IMR-90 (cell line): ENCODE results near the gene TRIM5. TPM values are rescaled to one million over a fixed set of nuclear protein-coding genes. Genes with fewer than 3 reads are reported as not detected.

Source experiments
- ATAC-seq: fragments of 200-7000 bp; cut with Tn5 transposase; 2 replicates; pipeline ENCODE4 v1.9.1; 2020; ENCODE audit warnings: low read depth, mild to moderate bottlenecking, moderate library complexity
- BruUV-seq: library from RNA; stranded (reverse); fragments of 400-500 nt; replicated peaks from 2 replicates; lab custom pipeline; 2021; lab: Mats Ljungman, UMichigan
- CTCF ChIA-PET: fragments of 300-600 bp; formaldehyde crosslinking; extraction: SDS; loops from one replicate; lab custom pipeline; 2021; ENCODE audit warnings: antibody characterized with exemption; lab: Yijun Ruan, JAX
- POLR2A ChIA-PET: fragments of 300-600 bp; sonication (Branson Sonifier 250); formaldehyde crosslinking; loops from one replicate; lab custom pipeline; 2022; ENCODE audit warnings: antibody characterized with exemption; ENCODE audit not compliant: unreplicated experiment; lab: Charles Lee
- DNase-seq: peaks from one replicate; pipeline ENCODE4 v3.0.0; 2013
- H2AFZ ChIP-seq: replicated peaks from 2 replicates; pipeline ENCODE3; 2013; ENCODE audit warnings: low read length, mild to moderate bottlenecking; ENCODE audit not compliant: poor library complexity
- H2AK5ac ChIP-seq: 2 replicates; pipeline ENCODE4 v1.6.1; 2013; ENCODE audit warnings: low read depth, low read length, inconsistent platforms
- H2AK9ac ChIP-seq: replicated peaks from 2 replicates; pipeline ENCODE3; 2013; ENCODE audit warnings: mild to moderate bottlenecking, low read depth, low read length, moderate library complexity; ENCODE audit not compliant: poor library complexity
- H2BK120ac ChIP-seq: 2 replicates; pipeline ENCODE4 v1.6.1; 2013; ENCODE audit warnings: low read depth, low read length, inconsistent platforms
- H2BK15ac ChIP-seq: 3 replicates; pipeline ENCODE4 v1.6.1; 2013; ENCODE audit warnings: low read depth, low read length, inconsistent platforms
- H2BK20ac ChIP-seq: 2 replicates; pipeline ENCODE4 v1.6.1; 2013; ENCODE audit warnings: low read depth, mild to moderate bottlenecking, inconsistent platforms, low read length, moderate library complexity
- H2BK5ac ChIP-seq: 2 replicates; pipeline ENCODE4 v1.6.1; 2013; ENCODE audit warnings: mild to moderate bottlenecking, low read depth, low read length, inconsistent platforms; ENCODE audit not compliant: poor library complexity, severe bottlenecking
- H3K14ac ChIP-seq: replicated peaks from 2 replicates; pipeline ENCODE4 v1.6.1; 2013; ENCODE audit warnings: low read depth, low read length, inconsistent platforms
- H3K18ac ChIP-seq: 2 replicates; pipeline ENCODE4 v1.6.1; 2013; ENCODE audit warnings: low read depth, low read length, control low read depth
- H3K23ac ChIP-seq: 2 replicates; pipeline ENCODE4 v1.6.1; 2013; ENCODE audit warnings: low read depth, low read length, inconsistent platforms
- H3K27ac ChIP-seq: 2 replicates; pipeline ENCODE4 v1.5.1; 2013; ENCODE audit warnings: mild to moderate bottlenecking, control low read depth, low read length; ENCODE audit not compliant: insufficient read depth
- H3K27me3 ChIP-seq: 2 replicates; pipeline ENCODE4 v1.6.1; 2013; ENCODE audit warnings: low read length; ENCODE audit not compliant: control insufficient read depth, insufficient read depth
- H3K36me3 ChIP-seq: 2 replicates; pipeline ENCODE4 v1.6.1; 2013; ENCODE audit warnings: low read length, mixed read lengths; ENCODE audit not compliant: control insufficient read depth, insufficient read depth
- H3K4ac ChIP-seq: 2 replicates; pipeline ENCODE4 v1.6.1; 2013; ENCODE audit warnings: low read depth, low read length, inconsistent platforms
- H3K4me1 ChIP-seq: 2 replicates; pipeline ENCODE4 v1.6.1; 2013; ENCODE audit warnings: low read length, mixed read lengths; ENCODE audit not compliant: control insufficient read depth, insufficient read depth
- H3K4me2 ChIP-seq: 2 replicates; pipeline ENCODE4 v1.6.1; 2013; ENCODE audit warnings: low read depth, mild to moderate bottlenecking, control low read depth, low read length, moderate library complexity
- H3K4me3 ChIP-seq: 2 replicates; pipeline ENCODE4 v1.5.1; 2013; ENCODE audit warnings: low read depth, mild to moderate bottlenecking, control low read depth, low read length, moderate library complexity; ENCODE audit not compliant: insufficient read depth
- H3K56ac ChIP-seq: 2 replicates; pipeline ENCODE4 v1.6.1; 2013; ENCODE audit warnings: low read length, inconsistent platforms; ENCODE audit not compliant: insufficient read depth; ENCODE audit errors: extremely low read depth
- H3K79me1 ChIP-seq, 2 experiments: 2 replicates each; pipeline ENCODE4 v1.6.1; 2013; ENCODE audit warnings: low read length in 2 of 2, inconsistent platforms in 1 of 2, low read depth in 1 of 2
- H3K9ac ChIP-seq: 2 replicates; pipeline ENCODE4 v1.6.1; 2013; ENCODE audit warnings: low read depth, low read length, control low read depth
- H3K9me1 ChIP-seq: 2 replicates; pipeline ENCODE4 v1.6.1; 2013; ENCODE audit warnings: low read length, inconsistent platforms; ENCODE audit not compliant: insufficient read depth
- H3K9me3 ChIP-seq: 2 replicates; pipeline ENCODE4 v1.6.1; 2013; ENCODE audit warnings: low read length; ENCODE audit not compliant: control insufficient read depth, insufficient read depth
- H4K20me1 ChIP-seq: 2 replicates; pipeline ENCODE4 v1.6.1; 2013; ENCODE audit warnings: low read length, inconsistent platforms; ENCODE audit not compliant: insufficient read depth
- H4K5ac ChIP-seq: 2 replicates; pipeline ENCODE4 v1.6.1; 2013; ENCODE audit warnings: mild to moderate bottlenecking, low read depth, low read length, control low read depth
- H4K8ac ChIP-seq, 2 experiments: 2 replicates each; pipeline ENCODE4 v1.6.1; 2013; ENCODE audit warnings: low read depth in 2 of 2, low read length in 2 of 2, control low read depth in 1 of 2, inconsistent platforms in 1 of 2
- H4K91ac ChIP-seq: 2 replicates; pipeline ENCODE4 v1.6.1; 2013; ENCODE audit warnings: low read depth, low read length, inconsistent platforms; ENCODE audit not compliant: insufficient read depth
- BHLHE40 ChIP-seq: fragments of 150-350 bp; IDR thresholded peaks from 2 replicates; pipeline ENCODE4 v1.6.1; 2016; ENCODE audit warnings: mild to moderate bottlenecking, low read depth, low read length
- CEBPB ChIP-seq: IDR thresholded peaks from 2 replicates; pipeline ENCODE4 v1.6.1; 2012; ENCODE audit warnings: low read depth, low read length, improper control_type of control experiment
- FOS ChIP-seq: fragments of 150-350 bp; IDR thresholded peaks from 2 replicates; pipeline ENCODE4 v1.6.1; 2016; ENCODE audit warnings: low read depth, low read length
- NFE2L2 ChIP-seq: fragments of 150-350 bp; IDR thresholded peaks from 2 replicates; pipeline ENCODE4 v1.6.1; 2016; ENCODE audit warnings: low read depth, mild to moderate bottlenecking, low read length
- POLR2A ChIP-seq: IDR thresholded peaks from 2 replicates; pipeline ENCODE4 v1.6.1; 2012; ENCODE audit warnings: mild to moderate bottlenecking, low read depth, low read length
- RCOR1 ChIP-seq: IDR thresholded peaks from 2 replicates; pipeline ENCODE4 v1.6.1; 2012; ENCODE audit warnings: mild to moderate bottlenecking, low read length, improper control_type of control experiment; ENCODE audit not compliant: insufficient replicate concordance
- RFX5 ChIP-seq: IDR thresholded peaks from 2 replicates; pipeline ENCODE4 v1.8.0; 2012; ENCODE audit warnings: low read depth, mild to moderate bottlenecking, low read length, moderate library complexity
- dilution Hi-C: fragments of 300-500 bp; cut with HindIII; formaldehyde crosslinking; loops from one replicate; pipeline ENCODE4 v1.14.3; 2018; ENCODE audit warnings: low sequenced_read_pairs; ENCODE audit not compliant: unreplicated experiment
- in situ Hi-C: fragments of 300-500 bp; cut with MboI; formaldehyde crosslinking; loops from 3 replicates; pipeline ENCODE4 v1.14.3; 2019; ENCODE audit warnings: low sequenced_read_pairs, inconsistent platforms, mixed read lengths
- intact Hi-C: fragments of 100-400 bp; cut with micrococcal nuclease; formaldehyde crosslinking; loops from 2 replicates; pipeline ENCODE4 v1.10.0; 2022
- polyA plus RNA-seq, 3 experiments: library from polyadenylated mRNA; depleted of rRNA; stranded (reverse); fragments of >200 nt; gene quantifications; 2 replicates each; pipeline ENCODE4 v1.2.3, GENCODE V29; 2012; ENCODE audit warnings: low replicate concordance in 1 of 3
- total RNA-seq: library from RNA; depleted of rRNA; stranded (reverse); fragments of >200 nt; gene quantifications from 2 replicates; pipeline ENCODE4 v1.2.3, GENCODE V29; 2012
- TF ChIP-seq, protein P1 (sequence below): fragments of 150-350 bp; IDR thresholded peaks from 2 replicates; pipeline ENCODE4 v1.6.1; 2017; ENCODE audit warnings: mild to moderate bottlenecking, antibody characterized with exemption, low read length, low read depth
- TF ChIP-seq, protein P2 (sequence below): fragments of 150-350 bp; IDR thresholded peaks from 2 replicates; pipeline ENCODE4 v1.6.1; 2016; ENCODE audit warnings: low read depth, mild to moderate bottlenecking, low read length, moderate library complexity, borderline replicate concordance

Gene TRIM5
- total and polyA plus RNA-seq, 2 of the 4 experiments (the other 2 are of a cell fraction) = 32.6 to 49.1 TPM

DNA sequence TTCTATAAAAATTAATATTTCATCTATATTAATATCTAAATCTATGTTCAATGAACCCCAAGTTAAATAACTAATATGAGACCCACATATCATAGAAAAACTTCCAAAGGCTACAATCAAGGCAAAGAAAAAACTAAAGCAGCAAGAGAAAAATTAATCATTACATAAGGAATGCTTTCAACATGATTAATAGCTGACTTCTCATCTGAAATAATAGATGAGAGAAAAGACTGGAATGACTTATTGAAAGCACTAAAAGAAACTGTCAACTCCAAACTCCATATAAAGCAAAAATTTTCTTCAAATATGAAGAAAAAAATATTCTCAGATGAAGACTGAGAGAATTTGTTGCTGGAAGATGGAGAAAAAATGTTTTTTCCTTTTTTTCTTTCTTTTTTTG is 13.0 kb downstream of the TRIM5 start:
- no TSS peak for BruUV-seq
- in situ Hi-C loops = no loop called here
- H4K91ac ChIP-seq = no peak overlapping the region
- H3K27ac ChIP-seq = no peak overlapping the region
- H3K14ac ChIP-seq = no peak overlapping the region
- DNase-seq = no peak
- dilution Hi-C loops = no loop called here
- H2BK20ac ChIP-seq = no peak overlapping the region
- no peak overlapping the region for H2BK5ac ChIP-seq
- ChIA-PET POLR2A (no interaction called here), CTCF (no interaction called here)
- no peak overlapping the region for H3K56ac ChIP-seq
- peaks cover 8 to 14% of the 10 kb centered on the region in 2 experiments for H3K79me1 ChIP-seq
- no peaks in the 10 kb centered on the region for H3K4me1 ChIP-seq
- no peak overlapping the region for H3K4me3 ChIP-seq
- H2BK120ac ChIP-seq = no peak overlapping the region
- H3K9me3 ChIP-seq = no peaks in the 10 kb centered on the region
- H2AFZ ChIP-seq = no peak overlapping the region
- no peak for ATAC-seq
- H3K4me2 ChIP-seq = no peak overlapping the region
- H3K4ac ChIP-seq = no peak overlapping the region
- no peak overlapping the region for H4K5ac ChIP-seq
- intact Hi-C loops = no loop called here
- no peak overlapping the region for H3K23ac ChIP-seq
- TF ChIP-seq RFX5 (no peak), BHLHE40 (no peak), CEBPB (no peak), FOS (no peak), POLR2A (no peak), RCOR1 (no peak), NFE2L2 (no peak)
- TF ChIP-seq, protein P1, sequence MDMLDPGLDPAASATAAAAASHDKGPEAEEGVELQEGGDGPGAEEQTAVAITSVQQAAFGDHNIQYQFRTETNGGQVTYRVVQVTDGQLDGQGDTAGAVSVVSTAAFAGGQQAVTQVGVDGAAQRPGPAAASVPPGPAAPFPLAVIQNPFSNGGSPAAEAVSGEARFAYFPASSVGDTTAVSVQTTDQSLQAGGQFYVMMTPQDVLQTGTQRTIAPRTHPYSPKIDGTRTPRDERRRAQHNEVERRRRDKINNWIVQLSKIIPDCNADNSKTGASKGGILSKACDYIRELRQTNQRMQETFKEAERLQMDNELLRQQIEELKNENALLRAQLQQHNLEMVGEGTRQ = no peak
- TF ChIP-seq, protein P2, sequence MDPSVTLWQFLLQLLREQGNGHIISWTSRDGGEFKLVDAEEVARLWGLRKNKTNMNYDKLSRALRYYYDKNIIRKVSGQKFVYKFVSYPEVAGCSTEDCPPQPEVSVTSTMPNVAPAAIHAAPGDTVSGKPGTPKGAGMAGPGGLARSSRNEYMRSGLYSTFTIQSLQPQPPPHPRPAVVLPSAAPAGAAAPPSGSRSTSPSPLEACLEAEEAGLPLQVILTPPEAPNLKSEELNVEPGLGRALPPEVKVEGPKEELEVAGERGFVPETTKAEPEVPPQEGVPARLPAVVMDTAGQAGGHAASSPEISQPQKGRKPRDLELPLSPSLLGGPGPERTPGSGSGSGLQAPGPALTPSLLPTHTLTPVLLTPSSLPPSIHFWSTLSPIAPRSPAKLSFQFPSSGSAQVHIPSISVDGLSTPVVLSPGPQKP = no peak
- H2BK15ac ChIP-seq = no peak overlapping the region
- H2AK5ac ChIP-seq = no peak overlapping the region
- H4K20me1 ChIP-seq = peaks cover 4% of the 10 kb centered on the region; the same call in 1 of the 2 replicates
- H3K36me3 ChIP-seq = peaks cover 17% of the 10 kb centered on the region
- H4K8ac ChIP-seq = no peak overlapping the region
- no peaks in the 10 kb centered on the region for H3K9me1 ChIP-seq
- H3K9ac ChIP-seq = no peak overlapping the region
- H3K18ac ChIP-seq = no peak overlapping the region
- H3K27me3 ChIP-seq = no peaks in the 10 kb centered on the region
- no peak overlapping the region for H2AK9ac ChIP-seq
